NB4 (cell line): Measurements from ENCODE around the gene ZFAND6.
"Not testable (repeated sequence)": the region's sequence is repeated elsewhere in the genome, so short reads cannot be mapped to it uniquely, and the experiment has no call there.

Experiments
- DNase-seq: peaks from one replicate; pipeline ENCODE4 v3.0.0; 2010; ENCODE audit warnings: low read depth
- H3K4me3 ChIP-seq: one replicate; pipeline ENCODE4 v1.5.1; 2011; ENCODE audit warnings: mild to moderate bottlenecking, low read depth, low read length, moderate library complexity
- CTCF ChIP-seq: IDR thresholded peaks from one replicate; pipeline ENCODE4 v1.5.1; 2012; ENCODE audit warnings: low read depth, low read length
- MAX ChIP-seq: IDR thresholded peaks from 2 replicates; pipeline ENCODE4 v1.6.1; 2011; ENCODE audit warnings: low read depth, low read length
- MYC ChIP-seq: IDR thresholded peaks from 2 replicates; pipeline ENCODE4 v1.6.1; 2011; ENCODE audit warnings: low read depth, low read length
- POLR2A ChIP-seq: IDR thresholded peaks from 2 replicates; pipeline ENCODE4 v1.6.1; 2011; ENCODE audit warnings: mild to moderate bottlenecking; ENCODE audit not compliant: insufficient read length; ENCODE audit errors: extremely low read depth

ZFAND6 gene

GRCh38 chr15:80028937-80029336, 30.5 kb upstream of the ZFAND6 start:
- TF ChIP-seq MAX, result no peak
- TF ChIP-seq CTCF, result no peak
- TF ChIP-seq MYC, result no peak
- no peak for TF ChIP-seq POLR2A

GRCh38 chr15:80031841-80032240, 27.6 kb upstream of the ZFAND6 start:
- no peak overlapping the region for H3K4me3 ChIP-seq
- DNase-seq, result no peak
- no peak for TF ChIP-seq CTCF
- TF ChIP-seq POLR2A, result no peak

More at GRCh38 chr15:80028937-80029336, 30.5 kb upstream of the ZFAND6 start:
- no peak overlapping the region for H3K4me3 ChIP-seq
- DNase-seq, result no peak

- no peak for DNase-seq
- no peak overlapping the region for H3K4me3 ChIP-seq
- no peak for TF ChIP-seq CTCF
- TF ChIP-seq POLR2A, result no peak
- TF ChIP-seq MYC, result no peak
- no peak for TF ChIP-seq MAX
Observed at GRCh38 chr15:80034629-80035028, 24.8 kb upstream of the ZFAND6 start.

GRCh38 chr15:80036071-80036470, 23.4 kb upstream of the ZFAND6 start:
- no peak overlapping the region for H3K4me3 ChIP-seq
- no peak for TF ChIP-seq POLR2A
- TF ChIP-seq CTCF, result no peak
- no peak for TF ChIP-seq MYC
- no peak for TF ChIP-seq MAX
- DNase-seq, result no peak

- DNase-seq, result no peak
- no peak overlapping the region for H3K4me3 ChIP-seq
- TF ChIP-seq CTCF (no peak), POLR2A (no peak), MYC (no peak), MAX (no peak)
Observed at GRCh38 chr15:80041494-80042253, 17.8 kb upstream of the ZFAND6 start.

- no peak overlapping the region for H3K4me3 ChIP-seq
- no peak for DNase-seq
- no peak for TF ChIP-seq MAX
- no peak for TF ChIP-seq CTCF
- no peak for TF ChIP-seq MYC
- TF ChIP-seq POLR2A, result no peak
Observed at GRCh38 chr15:80042568-80042967, 16.9 kb upstream of the ZFAND6 start.

- not testable (repeated sequence) for DNase-seq, H3K4me3 ChIP-seq
Observed at GRCh38 chr15:80045219-80045618, 14.3 kb upstream of the ZFAND6 start.
